H1 (cell line): ENCODE measurements around the gene MAPRE3. TPM values are rescaled to one million over a fixed set of nuclear protein-coding genes. Genes with fewer than 3 reads are reported as not detected.

Experiments used
- CTCF ChIA-PET: fragments of 300-600 bp; sonication (Branson Sonifier 250); formaldehyde crosslinking; loops from one replicate; lab custom pipeline; 2021; ENCODE audit not compliant: partially characterized antibody; lab: Charles Lee
- POLR2A ChIA-PET: fragments of 300-600 bp; sonication (Branson Sonifier 250); formaldehyde crosslinking; loops from one replicate; lab custom pipeline; 2021; ENCODE audit warnings: inconsistent platforms; ENCODE audit not compliant: partially characterized antibody; lab: Charles Lee
- DNase-seq, 2 experiments: peaks; one replicate each; pipeline versions ENCODE4 v3.0.0 to v3.0.0-alpha.2; 2010 to 2022; ENCODE audit warnings: low spot score in 2 of 2, low read depth in 1 of 2, mixed read lengths in 1 of 2
- FAIRE-seq: peaks from 2 replicates; lab custom pipeline; 2011; peaks lifted over from hg19 to GRCh38; lab: Jason Lieb, UNC
- H2AFZ ChIP-seq: 2 replicates; pipeline ENCODE4 v1.8.1; 2012; ENCODE audit warnings: low read length, inconsistent platforms
- H2AK5ac ChIP-seq: 2 replicates; pipeline ENCODE4 v1.6.1; 2013; ENCODE audit warnings: low read depth, low read length
- H2BK120ac ChIP-seq: replicated peaks from 2 replicates; pipeline ENCODE3; 2013; ENCODE audit warnings: low read depth, low read length, inconsistent platforms
- H2BK12ac ChIP-seq: 2 replicates; pipeline ENCODE4 v1.6.1; 2013; ENCODE audit warnings: low read depth, low read length
- H2BK15ac ChIP-seq: 2 replicates; pipeline ENCODE4 v1.6.1; 2013; ENCODE audit warnings: low read length
- H2BK20ac ChIP-seq: 2 replicates; pipeline ENCODE4 v1.6.1; 2013; ENCODE audit warnings: low read length
- H2BK5ac ChIP-seq: 2 replicates; pipeline ENCODE4 v1.6.1; 2013; ENCODE audit warnings: low read depth, low read length
- H3K14ac ChIP-seq: 2 replicates; pipeline ENCODE4 v1.6.1; 2013; ENCODE audit warnings: inconsistent platforms; ENCODE audit not compliant: insufficient read length
- H3K18ac ChIP-seq: 2 replicates; pipeline ENCODE4 v1.6.1; 2013; ENCODE audit warnings: low read length; ENCODE audit errors: extremely low read depth
- H3K23ac ChIP-seq: 2 replicates; pipeline ENCODE4 v1.6.1; 2013; ENCODE audit warnings: inconsistent platforms; ENCODE audit not compliant: insufficient read length
- H3K23me2 ChIP-seq: 2 replicates; pipeline ENCODE4 v1.6.1; 2013; ENCODE audit warnings: low read depth, low read length
- H3K27ac ChIP-seq: 2 replicates; pipeline ENCODE4 v1.6.1; 2011; ENCODE audit warnings: low read depth, low read length, inconsistent platforms
- H3K27me3 ChIP-seq, 4 experiments: replicated peaks in 1 of 4; 1 replicate in 1 of 4; 2 replicates in 3 of 4; pipeline versions ENCODE4 v1.6.1 to v1.8.1; 2011 to 2013; ENCODE audit warnings: low read length in 3 of 4, mild to moderate bottlenecking in 3 of 4, inconsistent platforms in 2 of 4, mixed read lengths in 2 of 4, moderate library complexity in 1 of 4; ENCODE audit not compliant: control insufficient read depth in 3 of 4, insufficient read depth in 3 of 4; ENCODE audit errors: extremely low read depth in 1 of 4
- H3K36me3 ChIP-seq, 4 experiments: 2 replicates each; pipeline versions ENCODE4 v1.6.1 to v1.8.1; 2011 to 2013; ENCODE audit warnings: mild to moderate bottlenecking in 4 of 4, low read length in 3 of 4, moderate library complexity in 2 of 4, control low read depth in 1 of 4, inconsistent platforms in 1 of 4; ENCODE audit not compliant: insufficient read depth in 4 of 4, control insufficient read depth in 2 of 4
- H3K4ac ChIP-seq: replicated peaks from 2 replicates; pipeline ENCODE3; 2013; ENCODE audit warnings: low read length, low read depth, mixed read lengths, inconsistent platforms; ENCODE audit not compliant: insufficient read length
- H3K4me1 ChIP-seq, 4 experiments: replicated peaks in 1 of 4; 1 replicate in 1 of 4; 2 replicates in 3 of 4; pipeline versions ENCODE4 v1.6.1 to v1.8.1; 2011 to 2013; ENCODE audit warnings: low read length in 3 of 4, inconsistent platforms in 2 of 4, mixed read lengths in 1 of 4; ENCODE audit not compliant: insufficient read depth in 4 of 4, control insufficient read depth in 3 of 4
- H3K4me2 ChIP-seq, 2 experiments: 2 replicates each; pipeline versions ENCODE4 v1.6.1 to v1.8.1; 2011 to 2013; ENCODE audit warnings: low read depth in 2 of 2, low read length in 2 of 2, control low read depth in 1 of 2, inconsistent platforms in 1 of 2, mild to moderate bottlenecking in 1 of 2; ENCODE audit not compliant: insufficient read depth in 1 of 2
- H3K4me3 ChIP-seq, 4 experiments: fragments of 200-600, 300-600 bp in 1 of 4; sonication (generic), shearing (Covaris generic), sonication (Bioruptor Twin) in 1 of 4; 2 replicates each; pipeline versions ENCODE4 v1.5.1 to v1.8.1; 2011 to 2016; ENCODE audit warnings: low read length in 4 of 4, low read depth in 3 of 4, control low read depth in 2 of 4, inconsistent platforms in 2 of 4, mild to moderate bottlenecking in 2 of 4, mixed read lengths in 1 of 4, moderate library complexity in 1 of 4; ENCODE audit not compliant: insufficient read depth in 2 of 4; ENCODE audit errors: extremely low read depth in 1 of 4
- H3K56ac ChIP-seq: replicated peaks from 2 replicates; pipeline ENCODE3; 2013; ENCODE audit warnings: low read depth, mild to moderate bottlenecking, mixed read lengths, low read length, inconsistent platforms; ENCODE audit not compliant: insufficient read length
- H3K79me1 ChIP-seq: 2 replicates; pipeline ENCODE4 v1.6.1; 2013; ENCODE audit warnings: low read depth, low read length, control low read depth
- H3K79me2 ChIP-seq, 2 experiments: 2 replicates each; pipeline versions ENCODE4 v1.6.1 to v1.8.1; 2012 to 2013; ENCODE audit warnings: low read length in 2 of 2, mild to moderate bottlenecking in 2 of 2, inconsistent platforms in 1 of 2; ENCODE audit not compliant: insufficient read depth in 2 of 2, control insufficient read depth in 1 of 2
- H3K9ac ChIP-seq, 4 experiments: replicated peaks in 1 of 4; 1 replicate in 1 of 4; 2 replicates in 3 of 4; pipeline versions ENCODE4 v1.6.1 to v1.8.1; 2011 to 2013; ENCODE audit warnings: low read depth in 3 of 4, low read length in 3 of 4, control low read depth in 2 of 4, mild to moderate bottlenecking in 2 of 4, moderate library complexity in 2 of 4, inconsistent platforms in 1 of 4; ENCODE audit errors: extremely low read depth in 1 of 4
- H3K9me3 ChIP-seq, 2 experiments: 2 replicates each; pipeline versions ENCODE4 v1.6.1 to v1.8.1; 2012 to 2013; ENCODE audit warnings: mild to moderate bottlenecking in 2 of 2, moderate library complexity in 2 of 2, control low read depth in 1 of 2, inconsistent platforms in 1 of 2, low read depth in 1 of 2, low read length in 1 of 2, mixed read lengths in 1 of 2; ENCODE audit not compliant: insufficient read depth in 2 of 2
- H4K20me1 ChIP-seq, 2 experiments: replicated peaks in 1 of 2; 2 replicates each; pipeline versions ENCODE3 to v1.8.1; 2011 to 2013; ENCODE audit warnings: inconsistent platforms in 2 of 2, low read length in 2 of 2, mild to moderate bottlenecking in 1 of 2; ENCODE audit not compliant: insufficient read depth in 2 of 2, control insufficient read depth in 1 of 2
- H4K5ac ChIP-seq: 2 replicates; pipeline ENCODE4 v1.6.1; 2013; ENCODE audit warnings: low read length, low read depth, mixed read lengths, inconsistent platforms; ENCODE audit not compliant: insufficient read length
- H4K8ac ChIP-seq: 2 replicates; pipeline ENCODE4 v1.8.0; 2013; ENCODE audit warnings: mild to moderate bottlenecking, moderate library complexity, low read length, inconsistent platforms; ENCODE audit not compliant: insufficient read depth; ENCODE audit errors: extremely low read depth
- H4K91ac ChIP-seq: replicated peaks from 2 replicates; pipeline ENCODE3; 2013; ENCODE audit warnings: low read length, mixed read lengths, inconsistent platforms; ENCODE audit not compliant: insufficient read length
- BRCA1 ChIP-seq: IDR thresholded peaks from 2 replicates; pipeline ENCODE4 v1.6.1; 2012; ENCODE audit warnings: low read depth, low read length, improper control_type of control experiment
- CHD1 ChIP-seq: IDR thresholded peaks from 2 replicates; pipeline ENCODE4 v1.6.1; 2012; ENCODE audit warnings: low read depth, low read length, improper control_type of control experiment
- CTBP2 ChIP-seq: IDR thresholded peaks from 2 replicates; pipeline ENCODE4 v1.7.0; 2011; ENCODE audit warnings: borderline replicate concordance, mild to moderate bottlenecking, moderate library complexity, mixed read lengths, low read length; ENCODE audit not compliant: insufficient read depth, insufficient read length
- EZH2 ChIP-seq: fragments of 200-600 bp; sonication (generic); IDR thresholded peaks from 2 replicates; pipeline ENCODE4 v1.7.1; 2012; ENCODE audit warnings: low read depth, mild to moderate bottlenecking, moderate library complexity, low read length, inconsistent platforms; ENCODE audit not compliant: severe bottlenecking
- FOSL1 ChIP-seq: IDR thresholded peaks from 2 replicates; pipeline ENCODE4 v1.6.1; 2011; ENCODE audit warnings: mild to moderate bottlenecking, low read depth, low read length, moderate library complexity; ENCODE audit not compliant: insufficient read depth
- GTF2F1 ChIP-seq: IDR thresholded peaks from 2 replicates; pipeline ENCODE4 v1.6.1; 2012; ENCODE audit warnings: low read depth, low read length, improper control_type of control experiment, borderline replicate concordance
- MAFK ChIP-seq: IDR thresholded peaks from 2 replicates; pipeline ENCODE4 v1.6.1; 2012; ENCODE audit warnings: low read depth, mild to moderate bottlenecking, improper control_type of control experiment, low read length
- NANOG ChIP-seq: IDR thresholded peaks from 2 replicates; pipeline ENCODE4 v1.6.1; 2011; ENCODE audit warnings: low read length, low read depth, mild to moderate bottlenecking, inconsistent platforms; ENCODE audit not compliant: insufficient read depth, poor library complexity, severe bottlenecking
- POU5F1 ChIP-seq: IDR thresholded peaks from 2 replicates; pipeline ENCODE4 v1.6.1; 2011; ENCODE audit warnings: low read depth, mild to moderate bottlenecking, low read length, moderate library complexity
- RXRA ChIP-seq: IDR thresholded peaks from 2 replicates; pipeline ENCODE4 v1.6.1; 2011; ENCODE audit warnings: low read depth, mild to moderate bottlenecking, low read length, moderate library complexity; ENCODE audit not compliant: insufficient read depth
- SIN3A ChIP-seq, 2 experiments: IDR thresholded peaks in 1 of 2; conservative IDR thresholded peaks in 1 of 2; 2 replicates each; pipeline ENCODE4 v1.6.1; 2011 to 2012; ENCODE audit warnings: low read length in 2 of 2, improper control_type of control experiment in 1 of 2, low read depth in 1 of 2, mild to moderate bottlenecking in 1 of 2
- SIRT6 ChIP-seq: IDR thresholded peaks from one replicate; pipeline ENCODE4 v1.7.1; 2012; ENCODE audit warnings: low read length, inconsistent platforms
- SP1 ChIP-seq: IDR thresholded peaks from 2 replicates; pipeline ENCODE4 v1.6.1; 2011; ENCODE audit warnings: low read depth, low read length
- TBP ChIP-seq: IDR thresholded peaks from 2 replicates; pipeline ENCODE4 v1.6.1; 2011; ENCODE audit warnings: low read depth, low read length, improper control_type of control experiment
- WGBS, 2 experiments: shearing (Covaris generic) in 1 of 2; methylation state at CpG; one replicate each; pipeline versions ENCODE4 v1.1.6 to v1.1.7; 2013 to 2015; ENCODE audit warnings: low lambda C conversion rate in 2 of 2, mixed read lengths in 2 of 2, inconsistent platforms in 1 of 2, low coverage in 1 of 2, missing lambda C conversion rate in 1 of 2; ENCODE audit not compliant: insufficient replicate concordance in 2 of 2, insufficient coverage in 1 of 2, insufficient read length in 1 of 2; ENCODE audit errors: extremely low coverage in 1 of 2, missing lambda C conversion rate in 1 of 2; 5-methylcytosine and 5-hydroxymethylcytosine counted together
- polyA plus RNA-seq, 7 experiments: library from polyadenylated mRNA; depleted of rRNA in 3 of 7; stranded (reverse) in 5 of 7; unstranded in 2 of 7; fragments of >200 nt in 5 of 7; fragments of 200-250 nt in 2 of 7; gene quantifications; 1 replicate in 5 of 7; 2 replicates in 1 of 7; 4 replicates in 1 of 7; pipeline versions ENCODE4 v1.2.1 to v1.2.3, GENCODE V29; 2011 to 2013; ENCODE audit warnings: missing spikeins in 2 of 7, mixed read lengths in 2 of 7
- total RNA-seq: library from RNA; stranded (reverse); fragmentation: NEBNext Ultra II Directional; extraction: Animal tissue kit (Norgen Biotek cat#: 25700); gene quantifications from 2 replicates; pipeline ENCODE4 v1.2.1, GENCODE V29; 2021

Gene MAPRE3
- total and polyA plus RNA-seq, 2 of the 8 experiments (the other 6 are each of a cell fraction or from before 2014, with no cell fraction given): 4.9 to 6.6 TPM

DNA sequence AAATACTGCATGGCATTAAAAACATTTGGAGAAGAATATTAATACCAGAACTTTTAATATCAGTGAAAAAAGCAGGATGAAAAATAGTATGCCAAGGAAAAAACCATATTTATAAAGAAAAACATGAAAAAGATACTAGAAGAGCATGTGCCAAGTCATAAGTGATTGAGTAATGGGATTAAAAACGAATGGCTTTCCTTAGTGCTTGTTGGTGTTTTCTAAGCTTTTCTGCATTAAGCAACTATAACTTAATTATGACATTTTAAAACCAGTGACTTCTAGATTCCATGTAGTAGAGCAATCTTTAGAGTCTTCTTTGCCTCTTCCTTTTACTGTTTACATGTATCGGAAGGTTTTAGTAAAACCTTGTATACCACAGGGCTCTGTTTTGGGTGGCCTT, 6.6 kb downstream of the MAPRE3 start:
- Histone ChIP-seq H2BK20ac (no peak overlapping the region), H3K36me3 (no peaks in the 10 kb centered on the region), H3K27ac (no peak overlapping the region), H4K91ac (no peak overlapping the region), H2AK5ac (no peak overlapping the region), H2AFZ (no peak overlapping the region), H3K4me3 (no peak overlapping the region), H2BK12ac (no peak overlapping the region), H3K56ac (no peak overlapping the region), H4K5ac (no peak overlapping the region), H3K18ac (no peak overlapping the region), H3K14ac (no peak overlapping the region), H3K23me2 (no peaks in the 10 kb centered on the region), H2BK15ac (no peak overlapping the region), H3K27me3 (peaks cover 0 to 2% (median 0%) of the 10 kb centered on the region in 4 experiments; a peak in 3 of 7 replicates), H3K9me3 (no peaks in the 10 kb centered on the region), H3K4me2 (no peak overlapping the region), H3K4ac (no peak overlapping the region), H4K20me1 (no peaks in the 10 kb centered on the region), H3K23ac (no peak overlapping the region), H3K9ac (no peak overlapping the region), H2BK5ac (no peak overlapping the region), H4K8ac (no peak overlapping the region), H3K4me1 (peaks cover 0 to 11% (median 4%) of the 10 kb centered on the region in 4 experiments; a peak in 6 of 7 replicates), H3K79me1 (no peaks in the 10 kb centered on the region), H3K79me2 (no peaks in the 10 kb centered on the region), H2BK120ac (no peak overlapping the region)
- DNase-seq: no peak
- ChIA-PET CTCF (interaction anchor here (0.7 to 3.9 kb wide), 10 partner anchors 15 to 131 kb away, joined by 3 to 36 read pairs (median 5); no protein-coding TSS in a partner anchor), POLR2A (interaction anchor here (0.9 kb wide), 1 partner anchor 13 kb away, joined by 3 read pairs; no protein-coding TSS in a partner anchor)
- 83% methylated on average over 2 of the region's 2 CpGs; no CpG with 5 or more reads in 1 of the 2 experiments for WGBS, 2 experiments
- no peak for FAIRE-seq
- no peak for TF ChIP-seq NANOG
- no peak for TF ChIP-seq MAFK
- no peak for TF ChIP-seq SIRT6
- TF ChIP-seq GTF2F1: no peak
- no peak for TF ChIP-seq TBP
- no peak for TF ChIP-seq RXRA
- TF ChIP-seq EZH2: no peak
- no peak for TF ChIP-seq CTBP2
- TF ChIP-seq SIN3A (conservative IDR thresholded peaks at IDR 0.05 in 1 of 2, IDR thresholded peaks at IDR 0.05 in 1 of 2; ENCODE audit: low read depth in 1 of 2, low read length in 2 of 2): no peak
- no peak for TF ChIP-seq SP1
- TF ChIP-seq POU5F1: no peak
- TF ChIP-seq FOSL1: no peak
- TF ChIP-seq BRCA1: no peak
- no peak for TF ChIP-seq CHD1
